ENCODE data around the gene IGSF3.

Gene IGSF3

GRCh38 chr1:116556289-116557006 is 111.1 kb downstream of the IGSF3 start:
- Histone ChIP-seq H3K36me3 (ENCODE audit: insufficient read depth, low read length) (no peaks in the 10 kb centered on the region), H2AFZ (ENCODE audit: low read length, unreplicated experiment) (no peak overlapping the region), H3K27me3 (ENCODE audit: insufficient read depth, low read length) (no peaks in the 10 kb centered on the region), H3K4me3 (ENCODE audit: low read depth, low read length) (peak overlapping the region; percentile 52), H3K79me2 (ENCODE audit: control insufficient read depth, insufficient read depth, low read length, unreplicated experiment) (peaks cover 34% of the 10 kb centered on the region), H3K4me1 (ENCODE audit: control insufficient read depth, insufficient read depth, low read length, unreplicated experiment) (peaks cover 31% of the 10 kb centered on the region), H3K27ac (ENCODE audit: low read depth, low read length) (peak overlapping the region; percentile 93)

GRCh38 chr1:116554924-116555323 is 112.6 kb downstream of the IGSF3 start:
- Histone ChIP-seq H3K27me3 (ENCODE audit: insufficient read depth, low read length) (no peaks in the 10 kb centered on the region), H3K79me2 (ENCODE audit: control insufficient read depth, insufficient read depth, low read length, unreplicated experiment) (peaks cover 32% of the 10 kb centered on the region), H3K36me3 (ENCODE audit: insufficient read depth, low read length) (no peaks in the 10 kb centered on the region), H3K4me3 (ENCODE audit: low read depth, low read length) (no peak overlapping the region), H3K4me1 (ENCODE audit: control insufficient read depth, insufficient read depth, low read length, unreplicated experiment) (peaks cover 31% of the 10 kb centered on the region), H2AFZ (ENCODE audit: low read length, unreplicated experiment) (no peak overlapping the region), H3K27ac (ENCODE audit: low read depth, low read length) (no peak overlapping the region; the same call in 1 of the 2 replicates)

GRCh38 chr1:116553386-116554115 is 114.0 kb downstream of the IGSF3 start:
- Histone ChIP-seq H3K36me3 (ENCODE audit: insufficient read depth, low read length) (no peaks in the 10 kb centered on the region), H3K79me2 (ENCODE audit: control insufficient read depth, insufficient read depth, low read length, unreplicated experiment) (peaks cover 33% of the 10 kb centered on the region), H2AFZ (ENCODE audit: low read length, unreplicated experiment) (no peak overlapping the region), H3K4me3 (ENCODE audit: low read depth, low read length) (no peak overlapping the region), H3K4me1 (ENCODE audit: control insufficient read depth, insufficient read depth, low read length, unreplicated experiment) (peaks cover 31% of the 10 kb centered on the region), H3K27me3 (ENCODE audit: insufficient read depth, low read length) (no peaks in the 10 kb centered on the region), H3K27ac (ENCODE audit: low read depth, low read length) (no peak overlapping the region)

- H3K36me3 ChIP-seq (ENCODE audit: insufficient read depth, low read length): peaks cover 12% of the 10 kb centered on the region
- no peak overlapping the region for H3K4me3 ChIP-seq (ENCODE audit: low read depth, low read length)
- H3K79me2 ChIP-seq (ENCODE audit: control insufficient read depth, insufficient read depth, low read length, unreplicated experiment): peaks cover 12% of the 10 kb centered on the region
- no peaks in the 10 kb centered on the region for H3K27me3 ChIP-seq (ENCODE audit: insufficient read depth, low read length)
- no peak overlapping the region for H2AFZ ChIP-seq (ENCODE audit: low read length, unreplicated experiment)
- H3K4me1 ChIP-seq (ENCODE audit: control insufficient read depth, insufficient read depth, low read length, unreplicated experiment): no peaks in the 10 kb centered on the region
- H3K27ac ChIP-seq (ENCODE audit: low read depth, low read length): no peak overlapping the region
These were observed 121.1 kb downstream of the IGSF3 start for GRCh38 chr1:116546354-116546977.

GRCh38 chr1:116545359-116545705 is 122.2 kb downstream of the IGSF3 start:
- no peak overlapping the region for H3K27ac ChIP-seq (ENCODE audit: low read depth, low read length)
- H3K4me1 ChIP-seq (ENCODE audit: control insufficient read depth, insufficient read depth, low read length, unreplicated experiment): no peaks in the 10 kb centered on the region
- H2AFZ ChIP-seq (ENCODE audit: low read length, unreplicated experiment): no peak overlapping the region
- peaks cover 15% of the 10 kb centered on the region for H3K36me3 ChIP-seq (ENCODE audit: insufficient read depth, low read length)
- no peaks in the 10 kb centered on the region for H3K27me3 ChIP-seq (ENCODE audit: insufficient read depth, low read length)
- H3K4me3 ChIP-seq (ENCODE audit: low read depth, low read length): no peak overlapping the region
- H3K79me2 ChIP-seq (ENCODE audit: control insufficient read depth, insufficient read depth, low read length, unreplicated experiment): peaks cover 12% of the 10 kb centered on the region

- H2AFZ ChIP-seq (ENCODE audit: low read length, unreplicated experiment): no peak overlapping the region
- H3K27me3 ChIP-seq (ENCODE audit: insufficient read depth, low read length): no peaks in the 10 kb centered on the region
These were observed 122.8 kb downstream of the IGSF3 start for GRCh38 chr1:116544588-116545358.

GRCh38 chr1:116540088-116540487 is 127.4 kb downstream of the IGSF3 start:
- peaks cover 22% of the 10 kb centered on the region for H3K36me3 ChIP-seq (ENCODE audit: insufficient read depth, low read length)
- H3K79me2 ChIP-seq (ENCODE audit: control insufficient read depth, insufficient read depth, low read length, unreplicated experiment): no peaks in the 10 kb centered on the region
- peaks cover 34% of the 10 kb centered on the region for H3K4me1 ChIP-seq (ENCODE audit: control insufficient read depth, insufficient read depth, low read length, unreplicated experiment)
- no peaks in the 10 kb centered on the region for H3K27me3 ChIP-seq (ENCODE audit: insufficient read depth, low read length)
- H3K27ac ChIP-seq (ENCODE audit: low read depth, low read length): no peak overlapping the region
- no peak overlapping the region for H2AFZ ChIP-seq (ENCODE audit: low read length, unreplicated experiment)
- H3K4me3 ChIP-seq (ENCODE audit: low read depth, low read length): no peak overlapping the region

More at GRCh38 chr1:116544588-116545358, 122.8 kb downstream of the IGSF3 start:
- H3K4me1 ChIP-seq (ENCODE audit: control insufficient read depth, insufficient read depth, low read length, unreplicated experiment): no peaks in the 10 kb centered on the region
- no peak overlapping the region for H3K27ac ChIP-seq (ENCODE audit: low read depth, low read length)
- no peak overlapping the region for H3K4me3 ChIP-seq (ENCODE audit: low read depth, low read length)
- peaks cover 15% of the 10 kb centered on the region for H3K36me3 ChIP-seq (ENCODE audit: insufficient read depth, low read length)
- peaks cover 9% of the 10 kb centered on the region for H3K79me2 ChIP-seq (ENCODE audit: control insufficient read depth, insufficient read depth, low read length, unreplicated experiment)

- H3K27ac ChIP-seq (ENCODE audit: low read depth, low read length): no peak overlapping the region
- no peak overlapping the region for H3K4me3 ChIP-seq (ENCODE audit: low read depth, low read length)
- H3K27me3 ChIP-seq (ENCODE audit: insufficient read depth, low read length): no peaks in the 10 kb centered on the region
- peaks cover 35% of the 10 kb centered on the region for H3K4me1 ChIP-seq (ENCODE audit: control insufficient read depth, insufficient read depth, low read length, unreplicated experiment)
- H2AFZ ChIP-seq (ENCODE audit: low read length, unreplicated experiment): no peak overlapping the region
- H3K36me3 ChIP-seq (ENCODE audit: insufficient read depth, low read length): peaks cover 26% of the 10 kb centered on the region
- H3K79me2 ChIP-seq (ENCODE audit: control insufficient read depth, insufficient read depth, low read length, unreplicated experiment): no peaks in the 10 kb centered on the region
These were observed 129.0 kb downstream of the IGSF3 start for GRCh38 chr1:116538544-116538943.

GRCh38 chr1:116537898-116538297 is 129.6 kb downstream of the IGSF3 start:
- Histone ChIP-seq H3K27ac (ENCODE audit: low read depth, low read length) (no peak overlapping the region), H2AFZ (ENCODE audit: low read length, unreplicated experiment) (no peak overlapping the region), H3K4me1 (ENCODE audit: control insufficient read depth, insufficient read depth, low read length, unreplicated experiment) (peaks cover 35% of the 10 kb centered on the region), H3K27me3 (ENCODE audit: insufficient read depth, low read length) (no peaks in the 10 kb centered on the region), H3K4me3 (ENCODE audit: low read depth, low read length) (no peak overlapping the region), H3K36me3 (ENCODE audit: insufficient read depth, low read length) (peaks cover 26% of the 10 kb centered on the region), H3K79me2 (ENCODE audit: control insufficient read depth, insufficient read depth, low read length, unreplicated experiment) (no peaks in the 10 kb centered on the region)

- no peaks in the 10 kb centered on the region for H3K79me2 ChIP-seq (ENCODE audit: control insufficient read depth, insufficient read depth, low read length, unreplicated experiment)
- H3K4me1 ChIP-seq (ENCODE audit: control insufficient read depth, insufficient read depth, low read length, unreplicated experiment): peaks cover 35% of the 10 kb centered on the region
- no peaks in the 10 kb centered on the region for H3K27me3 ChIP-seq (ENCODE audit: insufficient read depth, low read length)
- H3K4me3 ChIP-seq (ENCODE audit: low read depth, low read length): no peak overlapping the region
- H3K36me3 ChIP-seq (ENCODE audit: insufficient read depth, low read length): peaks cover 20% of the 10 kb centered on the region
- H3K27ac ChIP-seq (ENCODE audit: low read depth, low read length): no peak overlapping the region
- H2AFZ ChIP-seq (ENCODE audit: low read length, unreplicated experiment): no peak overlapping the region
These were observed 130.3 kb downstream of the IGSF3 start for GRCh38 chr1:116537040-116537831.

All from ACC112 (cell line).